SK-N-MC (cell line): ENCODE measurements around the gene KDSR.

Source experiments
- EZH2 ChIP-seq: fragments of 200-600 bp; sonication (generic); IDR thresholded peaks from one replicate; pipeline ENCODE4 v1.6.1; 2017; ENCODE audit warnings: antibody characterized with exemption
- FOXP2 ChIP-seq: optimal IDR thresholded peaks from 2 replicates; pipeline ENCODE3; 2011; ENCODE audit warnings: mild to moderate bottlenecking, moderate library complexity; ENCODE audit not compliant: insufficient read depth; ENCODE audit errors: extremely low read length, control extremely low read depth
- POLR2AphosphoS5 ChIP-seq: IDR thresholded peaks from 2 replicates; pipeline ENCODE4 v1.6.1; 2012; ENCODE audit warnings: mild to moderate bottlenecking, low read depth, low read length, borderline replicate concordance

DNA sequence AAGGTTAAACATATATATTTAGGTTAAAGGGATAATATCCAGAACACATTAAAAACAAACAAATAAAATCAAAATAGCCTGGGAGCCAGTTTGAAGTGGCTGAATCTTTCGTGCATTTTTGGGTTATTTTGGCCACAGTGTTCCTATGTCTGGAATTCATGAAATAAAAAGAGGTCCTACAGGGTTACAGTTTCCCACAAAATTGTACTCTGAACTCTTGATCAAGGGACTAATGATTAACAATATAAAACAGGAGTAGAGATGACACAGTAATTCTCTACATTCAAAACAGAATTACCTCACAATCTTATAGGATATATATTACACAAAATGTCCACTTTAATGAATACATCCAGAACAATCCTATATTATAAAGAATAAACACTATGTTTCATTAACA is 30.3 kb upstream of the KDSR start:
- TF ChIP-seq POLR2AphosphoS5 (no peak), FOXP2 (no peak), EZH2 (no peak)
